A673 (cell line): ENCODE measurements around the gene LRRC38. TPM values are rescaled to one million over a fixed set of nuclear protein-coding genes. Genes with fewer than 3 reads are reported as not detected.
A peak's percentile ranks its signal among the peaks of the same experiment; 100 is the strongest.

Experiments
- BruUV-seq: library from RNA; stranded (reverse); fragments of 400-500 nt; replicated peaks from 2 replicates; lab custom pipeline; 2021; lab: Mats Ljungman, UMichigan
- CTCF ChIA-PET: fragments of 300-600 bp; sonication (Branson Sonifier 250); formaldehyde crosslinking; loops from one replicate; lab custom pipeline; 2022; ENCODE audit warnings: antibody characterized with exemption; lab: Charles Lee
- POLR2A ChIA-PET: fragments of 300-600 bp; sonication (Branson Sonifier 250); formaldehyde crosslinking; loops from one replicate; lab custom pipeline; 2022; ENCODE audit warnings: antibody characterized with exemption; ENCODE audit not compliant: low non-redundant PET; lab: Charles Lee
- DNase-seq: peaks from one replicate; pipeline ENCODE4 v3.0.0-alpha.2; 2015; ENCODE audit warnings: low spot score
- H3K27ac ChIP-seq: fragments of 200-600 bp; sonication (generic); 2 replicates; pipeline ENCODE4 v1.5.1; 2016; ENCODE audit warnings: mixed run types, low read depth, mild to moderate bottlenecking, mixed read lengths, antibody characterized with exemption, low read length; ENCODE audit not compliant: poor library complexity, severe bottlenecking
- H3K27me3 ChIP-seq: fragments of 200-600 bp; sonication (generic); replicated peaks from 2 replicates; pipeline ENCODE4 v1.6.1; 2017; ENCODE audit warnings: mixed run types, low read depth, mild to moderate bottlenecking, mixed read lengths, antibody characterized with exemption, low read length; ENCODE audit not compliant: insufficient read depth, poor library complexity
- H3K36me3 ChIP-seq: fragments of 200-600 bp; sonication (generic); 2 replicates; pipeline ENCODE4 v1.6.1; 2016; ENCODE audit warnings: mixed run types, mild to moderate bottlenecking, mixed read lengths, antibody characterized with exemption, low read length; ENCODE audit not compliant: insufficient read depth, poor library complexity, severe bottlenecking
- H3K4me1 ChIP-seq: fragments of 200-600 bp; sonication (generic); 2 replicates; pipeline ENCODE4 v1.6.1; 2017; ENCODE audit warnings: mixed run types, mild to moderate bottlenecking, mixed read lengths, antibody characterized with exemption, low read length; ENCODE audit not compliant: insufficient read depth, poor library complexity, severe bottlenecking
- H3K4me3 ChIP-seq: fragments of 200-600 bp; sonication (generic); 2 replicates; pipeline ENCODE4 v1.5.1; 2016; ENCODE audit warnings: low read depth, mixed run types, mild to moderate bottlenecking, mixed read lengths, low read length; ENCODE audit not compliant: poor library complexity, severe bottlenecking
- H3K9me3 ChIP-seq: fragments of 200-600 bp; sonication (generic); 2 replicates; pipeline ENCODE4 v1.6.1; 2016; ENCODE audit warnings: mixed run types, low read depth, mild to moderate bottlenecking, mixed read lengths, antibody characterized with exemption, low read length; ENCODE audit not compliant: poor library complexity, severe bottlenecking
- CTCF ChIP-seq: fragments of 300-800, 200-600 bp; sonication (generic); conservative IDR thresholded peaks from 2 replicates; pipeline ENCODE4 v1.5.1; 2017; ENCODE audit warnings: low read depth, mild to moderate bottlenecking, antibody characterized with exemption, low read length, moderate library complexity, mixed read lengths
- EZH2 ChIP-seq: fragments of 200-600 bp; sonication (generic); IDR thresholded peaks from 2 replicates; pipeline ENCODE4 v1.6.1; 2017; ENCODE audit warnings: borderline replicate concordance, low read depth, mild to moderate bottlenecking, mixed read lengths, antibody characterized with exemption, low read length; ENCODE audit not compliant: poor library complexity, severe bottlenecking
- intact Hi-C: fragments of 100-400 bp; cut with micrococcal nuclease; formaldehyde crosslinking; loops from one replicate; pipeline ENCODE4 v1.10.0; 2022; ENCODE audit not compliant: unreplicated experiment
- total RNA-seq: library from RNA; stranded (reverse); gene quantifications from 2 replicates; pipeline ENCODE4 v1.2.3, GENCODE V29; 2021

Gene LRRC38
- total RNA-seq, 1 experiment from 2014 or later, result not detected

DNA sequence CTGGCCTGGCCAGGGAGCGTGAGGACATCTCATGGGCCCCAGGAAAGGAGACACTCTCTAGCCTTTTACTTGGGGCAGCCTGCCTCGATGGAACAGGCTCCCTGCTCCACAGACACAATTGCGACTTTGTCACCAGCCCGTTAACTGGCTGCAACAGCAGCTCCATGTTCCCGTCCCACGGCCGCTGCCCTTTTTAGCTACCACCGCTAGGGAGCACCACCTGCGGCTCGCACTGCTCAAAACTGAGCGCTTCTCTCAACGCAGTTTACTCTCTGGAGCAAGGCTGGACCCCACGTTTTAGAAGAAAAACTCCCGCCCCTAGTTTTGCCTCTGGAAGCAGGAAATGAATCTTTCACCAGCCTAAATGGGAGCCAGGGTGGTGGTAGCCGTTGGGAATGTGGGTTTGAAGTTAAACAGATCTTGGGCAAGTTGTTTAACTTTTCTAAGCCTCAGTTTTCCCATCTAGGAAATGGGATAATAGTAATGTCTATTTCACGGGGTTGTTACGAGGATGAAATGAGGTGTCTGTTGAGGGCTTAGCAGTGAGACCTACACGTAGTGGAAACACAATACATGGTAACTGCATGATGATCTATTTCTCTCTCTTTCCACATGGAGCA is 3.5 kb upstream of the LRRC38 start:
- ChIA-PET POLR2A (no interaction called here), CTCF (interaction anchor here (0.5 to 0.7 kb wide), 2 partner anchors 23 to 46 kb away, joined by 5 to 7 read pairs; no protein-coding TSS in a partner anchor)
- Histone ChIP-seq H3K36me3 (no peaks in the 10 kb centered on the region), H3K4me1 (no peaks in the 10 kb centered on the region), H3K27me3 (peaks cover 40% of the 10 kb centered on the region), H3K27ac (no peak overlapping the region), H3K9me3 (no peaks in the 10 kb centered on the region), H3K4me3 (no peak overlapping the region)
- intact Hi-C loops, result no loop called here
- peak; percentile 65 for DNase-seq
- TF ChIP-seq CTCF (peak; percentile 75), EZH2 (no peak)
- no TSS peak for BruUV-seq

GRCh38 chr1:13516606-13517005 is 2.8 kb upstream of the LRRC38 start:
- no peak for TF ChIP-seq CTCF
- no peak for TF ChIP-seq EZH2
- DNase-seq, result no peak
- H3K4me1 ChIP-seq, result no peaks in the 10 kb centered on the region
- peaks cover 47% of the 10 kb centered on the region for H3K27me3 ChIP-seq
- ChIA-PET POLR2A (no interaction called here), CTCF (no interaction called here)
- no TSS peak for BruUV-seq
- H3K27ac ChIP-seq, result no peak overlapping the region
- no peaks in the 10 kb centered on the region for H3K36me3 ChIP-seq
- H3K4me3 ChIP-seq, result no peak overlapping the region
- intact Hi-C loops, result no loop called here
- H3K9me3 ChIP-seq, result no peaks in the 10 kb centered on the region

GRCh38 chr1:13514821-13515220 is 1.0 kb upstream of the LRRC38 start:
- POLR2A ChIA-PET, result no interaction called here

More at GRCh38 chr1:13514821-13515220, 1.0 kb upstream of the LRRC38 start:
- BruUV-seq, result no TSS peak
- Histone ChIP-seq H3K9me3 (no peaks in the 10 kb centered on the region), H3K27ac (no peak overlapping the region), H3K4me1 (no peaks in the 10 kb centered on the region), H3K27me3 (peaks cover 62% of the 10 kb centered on the region), H3K4me3 (no peak overlapping the region), H3K36me3 (no peaks in the 10 kb centered on the region)
- CTCF ChIA-PET, result no interaction called here
- TF ChIP-seq EZH2 (no peak), CTCF (no peak)
- no peak for DNase-seq
- intact Hi-C loops, result no loop called here
